Activated T-helper 17 cell treated with anti-CD3 and anti-CD28 coated beads, Interleukin-2, amount 50 U/mL, for 72 hours (primary cell): ENCODE data around the gene RBMS3. TPM values are rescaled to one million over a fixed set of nuclear protein-coding genes. Genes with fewer than 3 reads are reported as not detected.

Experiments
- ATAC-seq: fragments of 150-1000 bp; cut with Tn5 transposase; replicated peaks from 2 replicates; pipeline ENCODE4 v1.10.0; 2021; ENCODE audit warnings: mild to moderate bottlenecking, moderate library complexity
- H3K27ac Mint-ChIP-seq: one replicate; pipeline ENCODE4 v1.8.0; 2022; ENCODE audit warnings: mixed read lengths
- H3K27me3 Mint-ChIP-seq: one replicate; pipeline ENCODE4 v1.8.0; 2022; ENCODE audit warnings: mixed read lengths
- H3K36me3 Mint-ChIP-seq: one replicate; pipeline ENCODE4 v1.8.0; 2022; ENCODE audit warnings: low read depth, mild to moderate bottlenecking, mixed read lengths
- H3K4me1 Mint-ChIP-seq: one replicate; pipeline ENCODE4 v1.8.0; 2022; ENCODE audit warnings: mixed read lengths
- H3K4me3 Mint-ChIP-seq: one replicate; pipeline ENCODE4 v1.8.0; 2022; ENCODE audit warnings: mild to moderate bottlenecking, mixed read lengths
- H3K9me3 Mint-ChIP-seq: one replicate; pipeline ENCODE4 v1.8.0; 2022; ENCODE audit warnings: mixed read lengths
- total RNA-seq, 2 donors: library from RNA; stranded (reverse); gene quantifications; one replicate each; pipeline ENCODE4 v1.2.3, GENCODE V29; 2022

RBMS3 gene
- total RNA-seq, 2 donors from 2014 or later, result 0.37 to 5.8 TPM

DNA sequence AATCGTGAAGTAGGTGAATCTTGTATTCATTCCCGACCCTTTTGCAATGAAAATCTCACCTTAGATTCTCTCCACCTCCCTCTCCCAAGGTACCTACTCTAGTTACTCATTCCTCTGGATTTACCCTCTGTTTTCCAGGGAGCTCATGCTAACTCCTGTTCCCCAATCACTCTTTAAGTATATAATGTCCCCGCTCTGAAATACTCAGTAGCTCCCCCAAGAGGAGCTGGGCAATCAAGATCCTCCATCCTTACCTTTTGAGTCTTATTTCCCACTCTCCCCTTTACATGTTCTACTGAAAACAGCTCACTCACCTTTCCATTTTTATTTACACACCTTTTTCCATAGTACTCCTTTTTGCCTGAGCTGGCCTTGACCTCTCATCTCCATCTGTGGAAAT lies 599.9 kb downstream of the RBMS3 start:
- Mint-ChIP-seq H3K4me1 (no peaks in the 10 kb centered on the region), H3K27me3 (peaks cover 3% of the 10 kb centered on the region), H3K36me3 (no peaks in the 10 kb centered on the region), H3K27ac (no peak overlapping the region), H3K9me3 (no peaks in the 10 kb centered on the region), H3K4me3 (no peak overlapping the region)
- ATAC-seq, result no peak

DNA sequence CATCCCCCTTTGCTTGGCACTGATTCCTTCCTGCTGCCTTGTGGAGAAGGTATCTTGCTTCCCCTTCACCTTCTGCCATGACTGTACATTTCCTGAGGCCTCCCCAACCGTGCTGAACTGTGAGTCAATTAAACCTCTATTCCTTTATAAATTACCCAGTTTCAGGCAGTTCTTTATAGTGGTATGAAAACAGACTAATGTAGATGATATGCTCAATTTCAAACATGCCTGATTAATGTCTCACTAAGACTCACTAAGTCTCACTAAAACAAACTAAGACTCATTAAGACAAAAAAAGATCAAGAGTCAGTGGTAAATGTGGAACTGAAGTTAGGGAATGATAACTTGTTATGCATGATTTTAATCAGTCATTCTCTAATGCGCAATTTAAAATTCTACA lies 606.6 kb downstream of the RBMS3 start:
- no peak overlapping the region for H3K4me3 Mint-ChIP-seq
- H3K27me3 Mint-ChIP-seq, result no peaks in the 10 kb centered on the region
- H3K27ac Mint-ChIP-seq, result no peak overlapping the region
- no peaks in the 10 kb centered on the region for H3K36me3 Mint-ChIP-seq
- peaks cover 6% of the 10 kb centered on the region for H3K9me3 Mint-ChIP-seq
- no peaks in the 10 kb centered on the region for H3K4me1 Mint-ChIP-seq
- no peak for ATAC-seq

DNA sequence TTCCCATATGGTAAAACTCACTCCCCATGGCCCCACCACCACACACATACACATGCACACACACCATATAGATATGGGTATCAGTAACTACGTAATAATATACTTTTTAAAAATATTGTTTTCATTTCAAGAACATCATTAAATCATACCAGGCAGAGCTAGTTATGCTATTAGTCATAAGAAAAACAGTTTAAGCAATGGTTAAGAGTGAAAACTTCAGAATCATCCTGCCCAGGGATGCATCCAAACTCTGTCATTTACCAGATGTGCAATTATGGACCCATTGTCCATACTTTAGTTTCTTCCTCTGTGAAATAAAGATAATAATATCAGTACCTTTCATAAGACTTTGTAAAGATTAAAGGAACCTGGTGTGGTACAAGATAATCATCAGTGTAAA lies 608.3 kb downstream of the RBMS3 start:
- no peaks in the 10 kb centered on the region for H3K4me1 Mint-ChIP-seq
- no peak overlapping the region for H3K27ac Mint-ChIP-seq
- H3K9me3 Mint-ChIP-seq, result peaks cover 6% of the 10 kb centered on the region
- peaks cover 3% of the 10 kb centered on the region for H3K27me3 Mint-ChIP-seq
- no peak for ATAC-seq
- no peaks in the 10 kb centered on the region for H3K36me3 Mint-ChIP-seq
- H3K4me3 Mint-ChIP-seq, result no peak overlapping the region

DNA sequence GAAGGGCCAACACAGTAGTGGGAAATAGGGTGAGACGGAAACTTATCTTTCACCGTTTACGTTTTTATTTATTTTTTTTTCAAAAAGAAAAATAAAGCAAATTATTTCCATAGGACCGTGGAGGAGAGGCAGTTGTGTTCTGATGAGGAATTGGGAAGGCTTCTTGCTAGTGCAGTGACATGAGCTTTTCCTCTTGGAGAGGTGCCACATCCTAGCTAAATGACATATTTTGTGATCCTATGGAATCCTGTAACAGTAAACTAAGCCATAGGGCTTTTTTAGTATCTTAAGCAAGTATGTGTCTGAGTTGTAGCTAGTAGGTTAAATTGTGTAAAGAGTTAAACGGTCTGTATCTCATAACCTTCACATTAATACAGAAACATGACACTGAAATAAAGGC lies 609.9 kb downstream of the RBMS3 start:
- H3K9me3 Mint-ChIP-seq, result peaks cover 6% of the 10 kb centered on the region
- ATAC-seq, result no peak
- H3K4me1 Mint-ChIP-seq, result no peaks in the 10 kb centered on the region
- H3K4me3 Mint-ChIP-seq, result no peak overlapping the region
- no peak overlapping the region for H3K27ac Mint-ChIP-seq
- peaks cover 3% of the 10 kb centered on the region for H3K27me3 Mint-ChIP-seq
- H3K36me3 Mint-ChIP-seq, result no peaks in the 10 kb centered on the region

DNA sequence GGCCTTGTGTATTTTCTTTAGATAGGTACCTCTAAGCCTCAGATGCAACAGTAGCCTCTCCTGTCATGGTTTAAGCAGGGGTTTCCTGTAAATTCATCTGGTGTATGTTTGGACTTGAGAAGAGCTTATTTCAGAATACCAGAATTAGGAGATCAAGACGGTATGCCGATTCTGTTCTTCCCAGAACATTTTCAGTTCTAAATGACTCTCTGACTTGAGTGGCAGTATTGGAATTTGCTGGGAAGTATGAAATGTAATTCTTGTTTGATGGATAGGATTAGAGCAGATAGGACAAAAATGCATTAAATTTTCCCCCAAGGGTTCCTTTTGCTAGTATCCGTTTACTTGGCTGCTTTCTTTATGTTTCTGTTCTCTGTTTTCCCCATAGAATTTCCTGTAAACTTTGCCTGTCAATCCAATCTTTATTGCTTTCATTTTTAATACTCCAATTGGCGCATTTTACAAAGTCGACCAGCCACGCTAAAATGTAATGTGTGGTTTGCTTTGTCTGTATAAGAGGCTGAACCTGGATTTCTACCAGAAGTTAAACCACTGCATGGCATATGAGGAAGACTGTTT lies 612.2 kb downstream of the RBMS3 start:
- no peak overlapping the region for H3K27ac Mint-ChIP-seq
- no peak overlapping the region for H3K4me3 Mint-ChIP-seq
- H3K4me1 Mint-ChIP-seq, result no peaks in the 10 kb centered on the region
- ATAC-seq, result no peak
- H3K27me3 Mint-ChIP-seq, result peaks cover 3% of the 10 kb centered on the region
- no peaks in the 10 kb centered on the region for H3K36me3 Mint-ChIP-seq
- H3K9me3 Mint-ChIP-seq, result peaks cover 6% of the 10 kb centered on the region

DNA sequence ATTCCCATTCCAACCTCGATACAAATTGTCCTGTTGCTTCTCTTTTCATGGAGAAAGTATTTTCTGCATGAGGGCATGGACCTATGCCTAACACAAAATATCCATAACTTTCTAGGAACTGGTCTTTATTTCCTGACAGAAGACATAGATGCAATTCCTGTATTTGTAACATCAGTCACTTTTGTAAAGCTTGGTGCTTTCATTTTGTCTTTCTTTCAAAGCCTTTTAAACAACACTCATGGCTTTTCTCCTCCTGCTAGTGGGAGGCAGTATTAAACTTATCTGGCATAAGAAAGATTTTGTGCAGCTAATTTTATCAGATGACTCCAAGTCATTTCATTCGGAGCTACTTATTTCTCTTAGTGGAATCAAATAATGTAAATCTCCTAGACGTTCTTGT lies 616.0 kb downstream of the RBMS3 start:
- Mint-ChIP-seq H3K4me1 (no peaks in the 10 kb centered on the region), H3K9me3 (no peaks in the 10 kb centered on the region)

DNA sequence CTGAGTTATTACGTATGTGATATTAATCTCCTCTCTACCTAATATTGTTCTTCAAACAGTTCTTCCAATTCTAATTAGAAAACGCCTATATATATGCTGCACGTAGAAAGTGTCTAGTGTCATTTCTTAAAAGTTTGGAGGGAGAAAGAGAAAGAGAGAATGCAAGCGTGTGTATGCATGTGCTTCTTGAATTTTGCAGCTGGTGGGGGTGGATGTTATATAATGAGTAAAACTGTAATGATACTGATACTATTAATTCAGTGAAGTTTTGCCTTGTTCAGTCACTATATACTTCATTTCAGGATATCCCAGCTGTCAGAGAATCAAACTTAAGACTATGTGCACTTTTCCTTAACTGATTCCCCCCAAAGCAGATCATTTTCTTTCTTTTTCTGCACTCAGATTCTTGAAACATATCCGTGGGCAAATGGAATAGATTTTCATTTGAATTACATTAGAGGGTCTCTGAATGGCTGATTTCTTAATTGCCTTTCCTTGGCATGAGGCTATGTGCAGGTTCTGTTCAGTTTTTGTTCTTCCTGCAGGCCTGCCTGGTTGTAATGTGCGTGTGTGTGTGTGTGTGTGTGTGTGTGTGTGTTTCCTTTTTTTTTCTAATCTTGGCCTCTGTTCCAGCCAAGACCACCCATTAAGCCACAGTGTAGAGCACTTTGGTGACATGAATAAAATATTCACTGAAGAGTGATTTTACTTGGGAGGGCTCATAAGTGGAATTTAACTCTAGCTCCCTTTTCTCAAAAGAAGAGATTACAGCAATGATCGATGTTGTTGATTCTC lies 617.5 kb downstream of the RBMS3 start:
- no peaks in the 10 kb centered on the region for H3K36me3 Mint-ChIP-seq
- H3K4me3 Mint-ChIP-seq, result no peak overlapping the region
- H3K27ac Mint-ChIP-seq, result no peak overlapping the region
- H3K27me3 Mint-ChIP-seq, result peaks cover 6% of the 10 kb centered on the region
- no peaks in the 10 kb centered on the region for H3K9me3 Mint-ChIP-seq
- ATAC-seq, result no peak
- no peaks in the 10 kb centered on the region for H3K4me1 Mint-ChIP-seq

More for the DNA sequence above, 616.0 kb downstream of the RBMS3 start:
- ATAC-seq, result no peak
- Mint-ChIP-seq H3K27ac (no peak overlapping the region), H3K27me3 (peaks cover 6% of the 10 kb centered on the region), H3K4me3 (no peak overlapping the region), H3K36me3 (no peaks in the 10 kb centered on the region)

DNA sequence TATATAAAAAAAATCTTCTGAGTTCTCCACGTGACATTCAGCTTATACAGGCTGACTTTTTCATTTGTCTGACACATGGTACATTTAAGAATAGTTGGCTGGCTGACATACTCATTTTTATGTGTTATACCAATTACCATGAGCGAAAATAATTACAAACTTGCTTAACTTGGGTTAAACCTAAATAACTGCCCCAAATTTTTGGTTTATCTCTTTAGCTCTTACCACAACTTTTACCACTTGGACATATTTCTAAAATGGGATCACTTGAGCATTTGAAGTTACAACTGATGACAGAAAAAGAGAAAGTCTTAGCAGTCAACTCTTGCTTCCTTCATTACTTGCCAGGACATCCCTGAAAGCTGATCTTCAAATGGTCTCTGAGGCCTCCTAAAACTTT lies 618.1 kb downstream of the RBMS3 start:
- H3K4me1 Mint-ChIP-seq, result no peaks in the 10 kb centered on the region
- H3K9me3 Mint-ChIP-seq, result no peaks in the 10 kb centered on the region
- no peaks in the 10 kb centered on the region for H3K36me3 Mint-ChIP-seq
- H3K4me3 Mint-ChIP-seq, result no peak overlapping the region
- H3K27ac Mint-ChIP-seq, result no peak overlapping the region
- H3K27me3 Mint-ChIP-seq, result peaks cover 3% of the 10 kb centered on the region
- no peak for ATAC-seq

DNA sequence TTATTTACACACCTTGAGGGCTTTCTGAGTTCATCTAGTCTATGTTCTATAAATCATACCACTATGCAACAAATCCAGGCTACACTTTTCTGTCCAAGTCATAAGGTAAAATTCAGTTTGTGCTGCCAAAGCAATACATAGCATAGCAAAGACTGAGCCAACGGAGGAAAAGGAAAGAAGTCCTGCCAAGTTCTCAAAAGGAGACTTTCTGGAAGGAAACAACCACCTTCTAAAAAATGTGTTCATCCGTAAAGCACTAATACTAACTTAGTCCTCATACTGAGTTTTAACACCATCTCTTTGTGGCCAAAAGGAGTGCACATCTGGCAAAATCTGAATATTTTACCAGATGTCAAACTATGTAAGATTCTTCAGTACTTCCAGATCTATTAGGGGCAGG lies 620.2 kb downstream of the RBMS3 start:
- H3K4me3 Mint-ChIP-seq, result no peak overlapping the region
- H3K36me3 Mint-ChIP-seq, result no peaks in the 10 kb centered on the region
- H3K27me3 Mint-ChIP-seq, result peaks cover 3% of the 10 kb centered on the region
- H3K4me1 Mint-ChIP-seq, result no peaks in the 10 kb centered on the region
- no peak overlapping the region for H3K27ac Mint-ChIP-seq
- no peak for ATAC-seq
- no peaks in the 10 kb centered on the region for H3K9me3 Mint-ChIP-seq

DNA sequence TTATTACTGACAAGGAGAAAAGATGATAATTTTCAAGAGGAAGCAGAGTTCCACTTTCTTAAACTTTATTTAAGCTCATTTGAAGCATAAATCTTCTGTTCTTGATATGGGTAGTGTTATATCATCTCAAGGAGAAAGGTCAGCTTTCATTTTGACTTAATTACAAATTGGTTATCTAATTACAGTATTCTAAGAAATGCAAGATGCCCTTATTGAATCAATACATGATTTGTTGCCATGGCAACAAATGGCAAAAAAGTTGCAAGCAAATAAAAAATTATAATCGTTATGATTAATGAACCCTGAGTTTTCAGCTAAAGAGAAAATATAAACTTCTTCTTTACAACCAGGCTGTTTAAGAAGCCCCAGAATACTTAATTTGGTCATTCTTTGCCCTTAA lies 622.7 kb downstream of the RBMS3 start:
- no peaks in the 10 kb centered on the region for H3K36me3 Mint-ChIP-seq
- no peak for ATAC-seq
- no peak overlapping the region for H3K27ac Mint-ChIP-seq
- H3K9me3 Mint-ChIP-seq, result no peaks in the 10 kb centered on the region
- peaks cover 3% of the 10 kb centered on the region for H3K27me3 Mint-ChIP-seq
- H3K4me1 Mint-ChIP-seq, result no peaks in the 10 kb centered on the region
- H3K4me3 Mint-ChIP-seq, result no peak overlapping the region

DNA sequence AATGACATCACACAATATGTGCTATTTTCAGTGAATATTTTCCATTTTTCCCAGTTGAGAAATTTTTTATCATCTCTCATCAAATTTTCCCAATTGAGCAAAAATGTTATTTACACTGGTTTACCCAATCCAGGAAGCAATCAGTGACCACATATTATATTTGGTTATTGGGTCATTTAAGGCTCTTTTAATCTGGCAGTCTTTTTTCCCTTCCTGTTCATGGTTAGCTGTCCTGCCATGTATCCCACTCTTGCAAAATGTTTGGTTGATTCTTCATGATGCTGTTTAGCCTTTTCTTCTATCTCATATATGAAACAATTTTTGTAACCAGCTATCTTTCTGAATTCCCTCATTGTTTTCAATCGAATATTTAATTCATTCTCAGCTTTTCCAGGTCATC lies 626.0 kb downstream of the RBMS3 start:
- H3K27me3 Mint-ChIP-seq, result peaks cover 2% of the 10 kb centered on the region
- H3K4me3 Mint-ChIP-seq, result no peak overlapping the region
- H3K9me3 Mint-ChIP-seq, result no peaks in the 10 kb centered on the region
- no peak for ATAC-seq
- no peaks in the 10 kb centered on the region for H3K36me3 Mint-ChIP-seq
- H3K27ac Mint-ChIP-seq, result no peak overlapping the region
- H3K4me1 Mint-ChIP-seq, result no peaks in the 10 kb centered on the region

DNA sequence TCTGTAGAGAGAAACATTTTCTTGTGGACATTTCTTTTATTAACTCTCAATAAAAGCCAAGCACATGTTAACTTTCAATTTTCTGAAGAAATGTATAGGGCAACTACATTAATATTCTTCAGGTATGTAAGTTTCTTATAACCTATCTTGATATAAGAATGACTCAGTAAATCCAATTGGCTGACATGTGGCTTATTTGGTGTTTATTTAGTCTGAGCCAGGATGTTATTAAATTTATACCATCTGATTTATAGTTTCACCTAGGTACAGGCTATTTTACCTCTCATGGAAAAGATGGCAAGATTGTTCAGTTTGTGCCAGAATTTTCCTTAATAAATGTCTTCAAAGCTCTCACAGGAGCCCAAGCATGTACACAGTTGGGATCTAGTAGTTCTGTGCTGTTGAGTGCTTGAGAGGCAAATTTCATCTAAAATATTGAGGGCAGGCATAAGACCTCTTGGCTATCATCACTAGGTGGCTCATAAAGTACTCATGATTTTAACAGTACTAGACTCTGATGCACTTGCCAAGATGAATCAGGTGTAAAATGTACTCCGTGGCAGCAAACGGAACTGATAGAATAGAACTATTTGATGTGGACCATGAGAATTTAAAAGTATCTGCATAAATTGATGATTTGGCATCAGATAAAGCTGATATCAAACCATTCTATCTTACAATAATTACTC lies 631.9 kb downstream of the RBMS3 start:
- Mint-ChIP-seq H3K27ac (no peak overlapping the region), H3K9me3 (no peaks in the 10 kb centered on the region), H3K27me3 (peaks cover 9% of the 10 kb centered on the region), H3K36me3 (no peaks in the 10 kb centered on the region), H3K4me1 (no peaks in the 10 kb centered on the region), H3K4me3 (no peak overlapping the region)
- ATAC-seq, result no peak

DNA sequence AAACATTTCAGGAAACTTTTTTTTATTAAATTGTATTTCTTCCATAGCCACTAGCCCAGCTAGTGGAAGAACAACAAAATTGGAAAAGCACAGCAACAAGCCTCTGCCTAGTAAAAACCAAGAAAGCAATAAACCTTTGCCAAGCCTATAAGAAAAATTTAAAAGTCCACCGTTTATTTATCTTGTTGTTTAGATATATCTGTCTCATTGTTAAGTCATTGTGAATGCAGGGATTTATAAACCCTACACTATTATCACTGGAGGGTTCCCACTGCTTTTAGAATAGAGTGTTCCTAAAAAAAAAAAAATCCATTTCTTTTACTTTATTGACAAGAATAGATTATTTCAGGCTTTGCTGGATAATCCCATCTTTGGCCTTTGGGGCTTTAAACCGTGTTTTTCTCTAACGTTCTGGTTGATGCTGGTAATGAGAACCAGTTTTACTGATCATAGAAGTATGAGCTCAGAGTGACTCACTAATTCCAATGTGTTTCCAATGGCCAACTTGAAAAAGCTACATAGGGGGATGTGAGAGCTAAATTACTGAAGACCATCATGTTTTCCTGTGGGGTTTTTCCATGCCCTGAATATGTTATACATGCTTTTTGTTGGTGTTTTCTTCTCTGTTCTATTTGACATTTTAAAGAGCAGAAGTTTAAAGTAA lies 634.1 kb downstream of the RBMS3 start:
- H3K27me3 Mint-ChIP-seq, result peaks cover 10% of the 10 kb centered on the region
- no peaks in the 10 kb centered on the region for H3K9me3 Mint-ChIP-seq
- no peak overlapping the region for H3K27ac Mint-ChIP-seq
- no peak for ATAC-seq
- H3K4me3 Mint-ChIP-seq, result no peak overlapping the region
- no peaks in the 10 kb centered on the region for H3K4me1 Mint-ChIP-seq
- H3K36me3 Mint-ChIP-seq, result no peaks in the 10 kb centered on the region

DNA sequence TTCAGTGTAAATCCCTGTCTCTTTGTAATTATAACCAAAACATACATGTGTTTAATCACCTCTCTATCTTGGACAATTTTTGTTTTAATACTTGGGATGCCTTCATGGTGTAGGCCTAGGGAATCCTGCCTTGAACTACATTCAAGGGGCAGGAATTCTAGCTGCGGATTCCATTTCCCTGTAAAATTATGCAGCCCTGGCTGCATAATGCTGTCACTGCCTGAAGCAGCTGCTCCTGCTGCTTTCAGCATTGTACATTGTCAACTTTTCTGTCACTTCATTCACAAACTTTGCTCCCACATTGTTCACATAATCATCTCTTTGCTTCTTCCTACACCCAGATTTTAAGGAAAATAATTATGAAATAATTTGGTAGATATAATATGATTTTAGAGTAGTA lies 638.7 kb downstream of the RBMS3 start:
- no peaks in the 10 kb centered on the region for H3K9me3 Mint-ChIP-seq
- H3K36me3 Mint-ChIP-seq, result no peaks in the 10 kb centered on the region
- H3K4me3 Mint-ChIP-seq, result no peak overlapping the region
- H3K4me1 Mint-ChIP-seq, result no peaks in the 10 kb centered on the region
- ATAC-seq, result no peak
- peaks cover 10% of the 10 kb centered on the region for H3K27me3 Mint-ChIP-seq
- no peak overlapping the region for H3K27ac Mint-ChIP-seq
